Stimulated activated CD8-positive, alpha-beta memory T cell treated with anti-CD3 and anti-CD28 coated beads, Interleukin-12 subunit alpha, Interleukin-12 subunit beta, amount 100 ng/mL, for 24 hours (primary cell): Measurements from ENCODE around the gene PCDHGA7.
"Not testable (repeated sequence)": the region's sequence is repeated elsewhere in the genome, so short reads cannot be mapped to it uniquely, and the experiment has no call there.

ENCODE experiments used
- DNase-seq: peaks from one replicate; pipeline ENCODE4 v3.0.0-alpha.2; 2020; ENCODE audit errors: extremely low read depth

Gene PCDHGA7

GRCh38 chr5:141430332-141431113 lies 48.0 kb downstream of the PCDHGA7 start, which contains the start of gene PCDHGA12:
PCDHGA12 (plus strand) TSS chr5:141430507; CDS start chr5:141430760, 253 bp downstream.
- DNase-seq: no peak

GRCh38 chr5:141431286-141431685 lies 48.7 kb downstream of the PCDHGA7 start:
- no peak for DNase-seq

GRCh38 chr5:141432308-141432707 lies 49.8 kb downstream of the PCDHGA7 start:
- not testable (repeated sequence) for DNase-seq

- not testable (repeated sequence) for DNase-seq
Observed at GRCh38 chr5:141432726-141433125, 50.2 kb downstream of the PCDHGA7 start.

GRCh38 chr5:141434006-141434405 lies 51.5 kb downstream of the PCDHGA7 start:
- no peak for DNase-seq
